NCI-H774 (cell line): ENCODE measurements around the gene BCL7C.
"Not testable (repeated sequence)": the region's sequence is repeated elsewhere in the genome, so short reads cannot be mapped to it uniquely, and the experiment has no call there.

ENCODE experiments used
- DNase-seq: peaks from one replicate; lab custom pipeline; 2025; lab: John Stamatoyannopoulos, UW

Gene BCL7C

GRCh38 chr16:30860729-30861128 is 33.1 kb downstream of the BCL7C start:
- DNase-seq: not testable (repeated sequence)

DNA sequence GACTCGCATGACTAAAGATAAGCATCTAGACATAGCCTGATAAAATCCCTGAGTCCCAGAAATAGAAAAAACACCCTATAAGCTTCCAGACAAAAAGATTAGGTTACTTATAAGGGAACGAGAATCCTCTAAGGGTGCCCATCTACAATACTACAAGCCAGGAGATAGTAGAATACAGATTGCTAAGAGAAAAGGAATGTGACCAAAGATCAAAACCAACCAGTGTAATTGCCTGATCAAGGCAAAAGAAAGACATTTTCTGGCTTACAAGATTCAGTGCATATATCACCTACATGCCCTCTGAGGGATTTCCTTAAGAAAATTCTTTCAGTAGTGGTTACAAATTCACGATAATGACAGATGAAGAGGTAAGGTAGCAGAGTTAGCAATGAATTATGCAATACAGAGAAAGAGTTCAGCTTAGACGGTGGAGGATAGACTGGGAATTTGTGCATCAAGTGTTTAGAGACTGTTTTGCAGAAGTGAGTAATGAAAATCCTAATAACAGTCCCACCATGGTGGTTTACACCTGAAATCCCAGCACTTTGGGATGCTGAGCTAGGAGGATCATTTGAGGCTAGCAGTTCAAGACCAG is 35.0 kb downstream of the BCL7C start:
- no peak for DNase-seq

- no peak for DNase-seq
These were observed 35.8 kb downstream of the BCL7C start for GRCh38 chr16:30858111-30858495.

GRCh38 chr16:30853758-30854157 is 40.1 kb downstream of the BCL7C start:
- DNase-seq: no peak

DNA sequence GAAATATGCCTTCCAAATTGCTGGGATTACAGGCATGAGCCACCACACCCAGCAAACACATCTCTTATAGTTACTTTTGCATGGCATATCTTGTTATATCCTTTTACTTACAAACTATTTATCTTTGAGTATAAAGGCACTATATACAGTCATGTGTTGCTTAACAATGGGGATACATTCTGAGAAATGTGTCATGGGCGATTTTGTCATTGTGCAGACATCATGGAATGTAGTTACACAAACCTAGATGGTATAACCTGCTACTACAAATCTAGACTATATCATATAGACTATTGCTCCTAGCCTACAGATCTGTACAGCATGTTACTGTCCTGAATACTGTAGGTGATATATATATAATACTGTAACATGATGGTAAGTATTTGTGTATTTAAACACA is 43.6 kb downstream of the BCL7C start:
- no peak for DNase-seq

- DNase-seq: no peak
These were observed 47.1 kb downstream of the BCL7C start for GRCh38 chr16:30846649-30847402.

DNA sequence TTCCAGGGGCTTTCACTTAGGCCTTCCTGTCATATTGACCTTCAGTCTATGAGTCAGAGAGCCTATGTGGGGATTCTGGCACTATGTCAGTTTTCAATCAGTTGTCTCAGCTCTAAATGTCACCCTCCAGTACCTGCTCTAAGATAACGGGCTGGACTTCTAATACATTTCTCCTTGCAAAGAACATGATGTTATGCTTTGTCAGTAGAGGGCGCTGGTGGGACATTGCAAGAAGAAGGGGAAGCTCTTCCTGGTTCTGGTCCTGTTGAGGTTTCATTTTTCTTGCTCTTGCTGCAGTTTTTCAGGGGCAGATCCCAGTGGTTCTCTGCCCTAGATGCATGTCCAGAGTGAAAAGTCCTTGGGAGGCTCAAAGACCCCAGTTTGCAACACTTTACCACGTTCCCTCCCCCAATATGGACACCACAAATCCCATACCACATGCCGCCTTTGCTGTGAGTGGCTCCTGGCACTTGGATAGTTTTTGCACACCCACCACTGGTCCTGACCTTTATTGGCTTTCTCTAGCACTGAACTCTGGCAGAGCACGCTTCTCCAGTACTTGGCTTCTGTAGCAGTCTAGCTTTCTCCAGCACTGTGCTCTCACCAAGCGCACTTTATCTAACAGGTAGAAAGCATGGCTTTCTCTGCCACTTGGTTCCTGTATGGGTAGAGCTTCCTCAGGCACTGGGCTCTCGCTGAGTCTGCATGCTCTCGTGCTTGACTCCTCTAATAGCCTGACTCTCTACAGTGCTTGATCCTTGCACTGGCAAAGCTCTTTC is 49.0 kb downstream of the BCL7C start:
- DNase-seq: peak; percentile 70

DNA sequence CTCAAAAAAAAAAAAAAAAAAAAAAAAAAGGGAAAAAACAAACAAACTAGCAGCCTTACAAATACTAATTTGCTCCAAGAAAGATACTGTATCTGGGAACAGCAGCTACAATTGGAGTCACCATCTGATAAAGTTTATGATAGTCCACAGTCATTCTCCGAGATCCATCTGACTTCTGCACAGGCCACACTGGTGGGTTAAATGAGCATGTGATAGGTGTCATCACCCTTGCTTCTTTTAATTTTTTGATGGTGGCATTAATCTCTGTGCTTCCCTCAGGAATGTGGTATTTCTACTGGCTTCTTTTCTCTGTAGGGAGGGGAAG is 49.6 kb downstream of the BCL7C start:
- no peak for DNase-seq

DNA sequence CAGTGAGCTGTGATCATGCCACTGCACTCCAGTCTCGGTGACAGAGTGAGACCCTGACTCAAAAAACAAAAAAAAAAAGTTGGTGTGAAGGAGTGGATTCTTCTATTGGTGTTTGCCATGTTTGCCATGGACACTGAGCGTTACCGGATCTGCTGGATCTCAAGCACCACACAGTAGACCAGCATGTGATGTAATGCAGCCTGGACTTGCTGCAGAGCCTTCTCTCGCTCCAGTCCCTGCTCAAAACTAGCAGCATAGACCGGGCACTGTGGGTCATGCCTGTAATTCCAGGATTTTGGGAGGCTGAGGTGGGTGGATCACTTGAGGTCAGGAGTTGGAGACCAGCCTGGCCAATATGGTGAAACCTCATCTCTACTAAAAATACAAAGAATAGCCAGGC is 50.4 kb downstream of the BCL7C start:
- no peak for DNase-seq

DNA sequence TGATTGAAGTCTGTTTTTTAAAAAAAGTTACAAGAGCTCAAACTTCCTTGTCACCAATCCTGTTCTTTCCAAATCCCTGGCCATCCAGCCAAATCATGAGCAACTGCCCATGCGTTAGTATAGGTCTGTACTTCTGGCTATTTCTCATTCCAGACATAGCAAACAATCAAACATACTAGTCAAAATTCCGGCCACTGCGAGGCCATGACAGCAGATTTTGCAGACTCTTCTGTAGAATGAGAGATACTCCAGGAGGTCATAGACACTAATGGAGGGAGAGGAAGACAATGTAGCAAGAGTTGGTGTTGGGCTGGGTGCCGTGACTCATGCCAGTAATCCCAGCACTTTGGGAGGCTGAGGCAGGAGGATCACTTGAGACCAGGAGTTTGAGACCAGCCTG is 50.9 kb downstream of the BCL7C start:
- no peak for DNase-seq

DNA sequence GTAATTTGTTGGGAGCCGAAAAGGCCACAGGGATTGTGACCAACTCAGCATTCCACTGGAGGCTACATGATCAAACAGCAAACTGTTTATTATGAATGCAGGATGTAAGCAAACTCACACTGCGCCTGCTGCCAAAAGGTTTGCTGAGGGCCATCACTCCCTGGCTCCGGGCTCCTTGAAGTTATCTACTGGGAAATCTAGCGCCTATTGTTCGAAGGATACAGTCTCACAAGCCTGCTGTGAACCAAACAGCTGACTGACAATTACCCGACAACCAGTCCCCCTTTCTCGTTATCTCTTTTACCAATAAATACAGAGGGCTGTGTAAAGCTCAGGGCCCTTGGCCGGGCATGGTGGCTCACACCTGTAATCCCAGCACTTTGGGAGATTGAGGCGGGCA is 52.5 kb downstream of the BCL7C start:
- no peak for DNase-seq

- no peak for DNase-seq
These were observed 53.3 kb downstream of the BCL7C start for GRCh38 chr16:30840611-30841010.

GRCh38 chr16:30839523-30840227 is 54.2 kb downstream of the BCL7C start:
- DNase-seq: no peak

GRCh38 chr16:30838876-30839471 is 54.9 kb downstream of the BCL7C start:
- no peak for DNase-seq

GRCh38 chr16:30837904-30838303 is 56.0 kb downstream of the BCL7C start:
- DNase-seq: no peak
